NK-92 treated with Interleukin-12 subunit alpha and Interleukin-12 subunit beta, amount 100 ng/mL, for 24 hours (cell line): ENCODE measurements around the gene PDE6D.
"Not testable (repeated sequence)": the region's sequence is repeated elsewhere in the genome, so short reads cannot be mapped to it uniquely, and the experiment has no call there.

Experiments used
- DNase-seq: peaks from one replicate; lab custom pipeline; 2025; lab: John Stamatoyannopoulos, UW

PDE6D gene

DNA sequence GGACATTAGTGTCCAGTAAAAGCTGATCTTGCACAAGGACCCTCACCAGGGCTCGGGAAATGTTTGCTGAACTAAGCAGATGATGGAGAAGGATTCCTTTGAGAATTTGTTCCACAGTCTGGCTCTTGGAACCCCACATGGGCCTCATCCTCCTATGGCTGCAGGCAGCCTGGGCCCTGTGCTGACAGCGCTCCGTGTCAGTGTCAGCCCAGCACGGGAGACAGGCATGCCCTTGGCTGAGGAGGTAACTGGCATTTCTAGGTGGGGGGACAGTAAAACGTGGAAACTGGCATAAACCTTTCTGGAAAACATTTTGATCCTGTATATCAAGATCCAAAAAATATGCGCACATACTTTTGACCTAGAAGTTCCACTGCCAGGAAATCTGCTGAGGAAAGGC, 62.3 kb downstream of the PDE6D start:
- no peak for DNase-seq

DNA sequence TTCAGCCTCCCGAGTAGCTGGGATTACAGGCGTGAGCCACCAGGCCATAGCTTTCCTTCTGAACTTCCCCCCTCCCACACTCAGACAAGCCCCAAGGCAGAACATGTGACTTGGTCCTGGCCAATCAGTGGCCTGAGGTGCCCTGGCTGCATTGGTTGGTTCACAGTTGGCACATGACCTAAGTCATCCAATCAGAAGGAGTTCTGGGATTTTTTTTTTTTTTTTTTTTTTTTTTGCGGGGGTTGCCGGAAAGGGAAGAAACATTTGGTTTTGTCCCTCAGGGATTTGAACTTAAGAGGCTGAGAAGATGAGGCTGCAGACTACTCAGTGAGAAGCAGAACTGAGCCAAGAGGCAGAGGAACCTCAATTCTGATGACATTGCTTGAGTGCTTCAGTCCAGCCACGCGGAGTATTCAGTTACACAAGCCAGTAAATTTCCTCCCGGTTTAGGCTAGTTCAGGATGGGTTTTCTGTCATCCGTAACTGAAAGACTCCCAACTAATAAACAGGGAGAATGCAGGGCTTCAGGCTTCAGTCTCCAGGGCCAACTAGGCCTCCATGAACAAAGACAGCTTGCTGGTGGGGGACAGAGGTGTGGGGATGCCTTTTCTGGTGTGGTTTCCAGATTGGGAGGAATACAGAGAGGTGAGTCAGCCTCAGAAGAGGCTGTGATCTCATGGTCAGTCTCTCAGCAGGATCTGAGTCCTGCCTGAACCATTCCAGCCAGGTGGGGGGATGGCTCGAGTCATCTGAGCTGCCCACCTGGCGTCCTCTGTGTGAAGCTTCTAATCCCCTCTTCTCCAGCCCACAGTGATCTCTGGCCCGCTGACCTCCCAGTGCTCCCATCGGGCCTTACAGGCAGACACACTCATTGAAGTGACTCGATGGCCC, 63.6 kb downstream of the PDE6D start:
- no peak for DNase-seq

DNA sequence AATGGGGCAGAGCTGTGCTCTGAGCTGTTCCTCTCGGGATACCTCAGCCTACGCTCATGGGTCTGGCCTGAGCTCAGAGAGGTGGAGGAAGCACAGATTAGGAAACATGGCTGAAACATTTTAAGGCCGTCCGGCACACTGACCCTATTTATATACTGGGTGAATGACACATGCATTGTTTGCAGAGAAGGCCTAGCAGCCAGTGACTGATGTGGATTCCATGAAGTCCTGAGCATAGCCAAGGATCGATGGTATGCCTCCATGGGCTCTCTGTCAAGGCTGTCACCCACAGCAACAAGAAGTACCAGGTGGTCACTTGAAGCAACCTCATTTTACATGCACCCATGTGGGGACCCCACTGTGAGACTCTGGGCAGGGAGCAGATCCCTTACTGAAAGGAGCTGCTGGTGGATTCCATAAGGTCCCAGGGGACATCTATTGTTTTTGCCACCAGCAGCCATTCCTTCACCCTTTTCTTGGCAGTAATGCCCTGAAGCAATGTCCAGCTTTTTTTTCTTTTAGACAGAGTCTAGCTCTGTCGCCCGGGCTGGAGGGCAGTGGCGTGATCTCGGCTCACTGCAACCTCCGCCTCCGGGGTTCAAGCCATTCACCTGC, 64.3 kb downstream of the PDE6D start:
- DNase-seq = no peak

- DNase-seq = no peak
These were observed 65.0 kb downstream of the PDE6D start for GRCh38 chr2:231715988-231716616.

DNA sequence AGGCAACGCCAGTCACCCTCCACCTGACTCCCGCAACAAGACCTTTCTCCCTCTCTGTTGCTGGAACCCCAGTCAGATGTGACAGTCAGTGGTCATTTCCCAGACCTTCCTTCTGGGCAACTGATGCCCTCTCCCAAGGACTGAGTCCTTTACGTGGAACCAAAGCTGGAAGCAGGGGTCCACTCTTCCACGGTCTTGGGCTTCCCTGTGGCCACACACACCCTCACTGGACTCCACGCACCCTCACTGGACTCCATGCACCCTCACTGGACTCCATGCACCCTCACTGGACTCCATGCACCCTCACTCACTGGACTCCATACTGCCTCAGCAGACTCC, 65.6 kb downstream of the PDE6D start:
- DNase-seq = no peak

- DNase-seq = peak; percentile 71
These were observed 66.2 kb downstream of the PDE6D start for GRCh38 chr2:231714639-231715498.

- peak; percentile 64 for DNase-seq
These were observed 67.1 kb downstream of the PDE6D start for GRCh38 chr2:231713730-231714638.

GRCh38 chr2:231713406-231713729, 67.7 kb downstream of the PDE6D start:
- not testable (repeated sequence) for DNase-seq

- not testable (repeated sequence) for DNase-seq
These were observed 68.5 kb downstream of the PDE6D start for GRCh38 chr2:231712451-231713021.

DNA sequence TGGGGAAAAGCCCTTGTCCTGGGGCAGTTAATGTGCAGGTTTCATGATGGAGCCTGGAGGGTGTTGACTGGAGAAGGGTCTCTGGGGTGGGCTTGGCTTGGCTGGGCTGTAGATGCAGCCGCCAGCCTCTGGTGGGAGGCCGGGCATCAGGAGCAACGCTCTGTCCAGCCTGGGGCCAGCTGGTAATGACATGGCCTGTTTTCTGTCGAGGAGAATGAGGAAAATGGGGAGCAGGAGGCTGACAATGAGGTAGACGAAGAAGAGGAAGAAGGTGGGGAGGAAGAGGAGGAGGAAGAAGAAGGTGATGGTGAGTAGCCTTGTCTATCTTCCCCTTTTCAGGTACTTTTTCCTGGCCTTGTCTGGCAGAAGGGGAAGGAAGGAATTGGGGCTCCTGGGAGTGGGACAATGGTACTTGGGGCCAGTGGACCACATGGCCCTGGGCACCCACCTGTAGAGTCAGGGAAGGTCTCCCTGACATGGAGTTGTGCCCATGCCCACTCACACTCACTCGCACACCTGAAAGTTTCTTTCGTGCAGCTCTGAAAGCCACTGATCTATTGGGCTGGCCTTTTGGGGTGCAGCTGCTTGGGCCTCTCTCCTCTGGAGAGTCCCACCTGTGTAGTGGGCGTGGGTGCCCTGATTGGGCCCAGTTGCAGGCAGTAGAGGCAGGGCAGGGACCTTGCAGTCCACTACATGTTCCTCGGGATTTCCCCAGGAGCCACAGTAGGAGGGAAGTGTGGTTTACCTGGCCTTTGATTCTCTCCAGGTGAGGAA, 69.2 kb downstream of the PDE6D start:
- no peak for DNase-seq

DNA sequence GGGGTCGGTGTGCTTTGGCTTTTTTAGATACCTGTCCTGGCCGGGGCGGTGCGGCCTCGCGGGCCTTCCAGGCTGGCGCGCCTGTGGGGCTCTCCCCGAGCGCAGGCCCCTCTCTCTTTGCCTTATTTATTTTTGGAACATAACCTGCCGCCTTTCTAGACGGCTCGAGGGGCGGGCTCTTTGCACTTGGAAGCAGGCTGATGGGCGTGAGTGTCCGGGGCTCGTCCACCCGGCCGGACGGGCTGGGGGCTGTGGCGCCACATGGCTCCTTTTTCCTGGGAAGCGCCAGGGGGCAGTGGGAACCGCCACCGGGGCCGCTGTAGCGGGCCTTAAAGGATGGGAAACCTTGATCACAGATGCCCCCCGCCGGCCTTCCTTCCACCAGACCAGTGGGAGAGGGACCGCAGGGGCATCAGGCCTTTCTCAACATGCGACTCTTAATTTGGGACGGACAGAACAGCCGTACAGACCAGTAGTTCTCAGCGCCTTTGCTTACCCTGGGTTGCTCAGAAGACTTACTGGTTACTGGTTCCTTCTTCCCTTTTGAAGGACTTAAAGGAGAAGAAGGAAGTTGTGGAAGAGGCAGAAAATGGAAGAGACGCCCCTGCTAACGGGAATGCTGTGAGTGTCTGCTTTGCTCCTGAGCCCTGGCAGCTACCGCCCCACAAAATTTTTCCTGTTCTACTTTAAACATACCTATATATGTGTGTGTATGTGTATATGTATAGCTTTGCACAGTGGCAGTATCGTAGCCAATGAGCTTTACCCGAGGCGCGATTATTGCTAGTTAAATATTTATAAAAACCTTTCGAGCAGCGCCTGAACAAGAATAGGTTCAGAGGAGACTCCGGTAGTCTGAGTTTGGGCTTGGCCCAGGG, 70.0 kb downstream of the PDE6D start:
- no peak for DNase-seq

DNA sequence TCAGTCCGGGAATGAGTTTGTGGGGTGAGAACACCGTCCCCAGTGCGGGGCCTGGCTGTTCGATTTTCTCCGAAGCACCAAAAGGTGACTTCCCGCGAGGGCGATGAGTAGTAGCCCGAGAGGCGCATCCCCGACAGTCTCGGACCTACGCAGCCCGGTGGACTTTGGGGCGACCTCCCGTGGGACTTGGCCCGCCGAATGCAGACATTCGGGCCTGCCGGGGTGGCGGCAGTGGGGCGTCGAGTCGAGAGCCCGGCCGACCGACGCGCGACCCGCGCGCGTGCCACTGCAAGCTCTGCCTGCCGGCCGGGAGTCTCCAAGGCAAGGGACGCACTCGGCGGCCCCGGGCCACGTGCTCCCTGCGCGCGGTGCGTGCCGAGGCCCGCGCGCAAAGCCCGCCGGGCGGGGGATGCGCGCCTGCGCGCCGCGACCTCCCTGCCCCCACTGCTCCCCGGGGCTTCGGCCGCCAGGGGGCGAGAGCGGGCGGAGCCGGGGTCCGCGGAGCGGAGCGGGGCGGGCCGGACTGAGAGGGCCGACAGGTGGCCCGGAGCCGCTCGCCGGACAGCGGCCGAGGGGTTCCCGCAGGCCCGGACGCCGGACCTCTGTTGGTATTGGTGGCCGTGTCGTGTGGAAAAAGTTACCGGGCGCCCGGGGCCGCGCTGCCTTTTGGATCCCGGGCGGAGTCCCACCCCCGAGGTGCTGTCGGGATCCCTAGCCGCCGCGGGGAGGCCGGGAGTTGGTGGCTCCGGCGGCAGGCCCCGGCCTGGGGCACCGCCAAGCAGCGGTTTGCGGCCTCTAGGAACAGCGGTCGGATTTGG, 70.9 kb downstream of the PDE6D start:
- DNase-seq = peak; percentile 77

DNA sequence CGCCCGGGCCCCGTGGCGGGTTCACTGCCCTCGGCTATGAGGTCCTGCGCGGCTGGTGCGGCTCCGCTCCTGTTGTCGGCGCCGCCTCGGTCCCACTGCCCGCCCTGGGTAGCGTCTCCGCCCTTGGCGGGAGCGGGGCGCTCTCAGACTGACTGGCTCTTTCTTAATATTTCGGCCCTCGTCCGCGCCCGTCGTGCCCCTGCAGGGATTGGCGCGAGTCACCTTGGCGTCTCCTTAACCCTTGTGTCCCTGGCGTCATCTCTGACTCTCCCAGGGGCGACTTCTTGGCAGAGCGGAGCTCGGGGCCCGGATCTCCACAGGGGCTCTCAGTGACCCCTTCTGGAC, 71.5 kb downstream of the PDE6D start:
- peak; percentile 65 for DNase-seq

DNA sequence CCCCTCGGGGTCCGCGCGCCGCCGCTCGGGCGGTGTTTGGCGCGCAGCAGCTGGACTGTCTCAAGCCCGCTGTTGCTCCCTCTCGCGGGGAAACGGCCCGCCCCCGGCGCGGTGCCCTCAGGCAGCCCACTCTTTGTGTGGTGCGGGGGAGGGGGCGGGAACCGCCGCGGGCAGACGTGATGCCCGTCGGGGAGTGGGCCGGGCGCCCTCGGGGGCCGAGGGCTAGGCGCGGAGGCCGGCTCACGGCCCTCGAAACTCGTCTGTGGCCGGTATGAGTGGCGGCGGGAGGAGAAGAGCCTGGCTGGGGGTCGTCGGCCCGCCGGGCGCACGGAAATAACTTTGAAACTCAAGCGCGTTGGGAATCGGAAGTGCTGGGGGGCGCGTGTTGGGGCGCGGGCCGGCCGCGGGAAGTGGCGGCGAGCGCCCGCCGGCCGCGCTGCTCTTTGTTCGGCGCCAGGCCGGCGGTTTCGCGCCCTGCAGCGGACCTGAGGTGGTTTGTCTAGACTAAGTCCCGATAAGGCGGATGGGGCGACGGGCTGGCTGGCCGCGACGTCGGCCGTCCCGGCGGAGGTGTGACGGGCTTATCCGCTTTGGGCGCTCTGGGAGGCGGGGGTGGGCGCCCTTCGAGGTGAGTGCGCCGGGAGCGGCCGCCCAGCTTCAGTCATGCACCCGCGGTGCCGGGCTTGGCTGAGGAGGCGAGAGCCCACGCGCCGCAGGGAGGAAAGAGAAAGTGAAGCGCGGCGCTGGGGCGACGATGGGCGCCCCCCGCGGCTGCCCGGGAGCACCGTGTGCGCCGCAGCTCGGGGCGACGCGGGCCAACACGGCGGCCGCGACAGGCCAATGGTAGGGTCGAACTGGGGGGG, 72.1 kb downstream of the PDE6D start:
- peak; percentile 60 for DNase-seq

GRCh38 chr2:231707927-231708772, 72.9 kb downstream of the PDE6D start, which contains the start of gene PTMA:
TSS of gene PTMA (plus strand) at chr2:231708525. CDS start at chr2:231708707, 182 bp downstream.
- peak; percentile 99 for DNase-seq

- DNase-seq = peak; percentile 69
These were observed 73.5 kb downstream of the PDE6D start for GRCh38 chr2:231707625-231707926.
